ENCODE measurements around the gene MBP. TPM values are rescaled to one million over a fixed set of nuclear protein-coding genes. Genes with fewer than 3 reads are reported as not detected.
A peak's percentile ranks its signal among the peaks of the same experiment; 100 is the strongest.

Gene MBP
- total RNA-seq, 2 experiments from 2014 or later, result 13.5 to 28.9 TPM

GRCh38 chr18:77017355-77017754 is 115.2 kb downstream of the MBP start:
- no peaks in the 10 kb centered on the region for H4K20me1 ChIP-seq (ENCODE audit: insufficient read depth, low read length)
- H3K9me2 ChIP-seq (ENCODE audit: insufficient read depth, low read length), result no peaks in the 10 kb centered on the region
- POLR2A ChIA-PET, result interaction anchor here (0.5 kb wide), 1 partner anchor 675 kb away, joined by 3 read pairs; no protein-coding TSS in a partner anchor
- H3K4me1 ChIP-seq (ENCODE audit: insufficient read depth, low read length, poor library complexity, severe bottlenecking), result no peaks in the 10 kb centered on the region
- no peak overlapping the region for H3K4me2 ChIP-seq (ENCODE audit: low read length)
- H3K36me3 ChIP-seq (ENCODE audit: insufficient read depth, low read length), result no peaks in the 10 kb centered on the region
- H3K9me3 ChIP-seq (ENCODE audit: low read length), result no peaks in the 10 kb centered on the region
- no peak overlapping the region for H2AFZ ChIP-seq (ENCODE audit: low read length)
- H3K79me2 ChIP-seq (ENCODE audit: insufficient read depth, low read depth, low read length), result no peaks in the 10 kb centered on the region
- BruUV-seq (replicated peaks), result no TSS peak
- H3K27ac ChIP-seq (ENCODE audit: low read depth, low read length, poor library complexity, severe bottlenecking), result no peak overlapping the region
- intact Hi-C loops (cut with micrococcal nuclease; ENCODE audit: unreplicated experiment), result no loop called here
- no peak overlapping the region for H3K4me3 ChIP-seq (ENCODE audit: low read depth, low read length, poor library complexity, severe bottlenecking)
- no peak for DNase-seq (ENCODE audit: low spot score)
- TF ChIP-seq CTCF (conservative IDR thresholded peaks at IDR 0.05; ENCODE audit: low read length) (no peak), EZH2phosphoT487 (IDR thresholded peaks at IDR 0.05; ENCODE audit: borderline replicate concordance, low read depth, low read length) (no peak)
- CTCF ChIA-PET (ENCODE audit: unreplicated experiment), result no interaction called here

- H3K79me2 ChIP-seq (ENCODE audit: insufficient read depth, low read depth, low read length), result no peaks in the 10 kb centered on the region
- BruUV-seq (replicated peaks), result no TSS peak
- H3K4me1 ChIP-seq (ENCODE audit: insufficient read depth, low read length, poor library complexity, severe bottlenecking), result no peaks in the 10 kb centered on the region
- TF ChIP-seq EZH2phosphoT487 (IDR thresholded peaks at IDR 0.05; ENCODE audit: borderline replicate concordance, low read depth, low read length) (no peak), CTCF (conservative IDR thresholded peaks at IDR 0.05; ENCODE audit: low read length) (no peak)
- no peaks in the 10 kb centered on the region for H3K36me3 ChIP-seq (ENCODE audit: insufficient read depth, low read length)
- H3K4me2 ChIP-seq (ENCODE audit: low read length), result no peak overlapping the region
- DNase-seq (ENCODE audit: low spot score), result no peak
- no peaks in the 10 kb centered on the region for H3K9me2 ChIP-seq (ENCODE audit: insufficient read depth, low read length)
- ChIA-PET CTCF (ENCODE audit: unreplicated experiment) (no interaction called here), POLR2A (interaction anchor here (0.5 kb wide), 1 partner anchor 675 kb away, joined by 3 read pairs; no protein-coding TSS in a partner anchor)
- H3K9me3 ChIP-seq (ENCODE audit: low read length), result no peaks in the 10 kb centered on the region
- no peak overlapping the region for H2AFZ ChIP-seq (ENCODE audit: low read length)
- no peak overlapping the region for H3K27ac ChIP-seq (ENCODE audit: low read depth, low read length, poor library complexity, severe bottlenecking)
- H3K4me3 ChIP-seq (ENCODE audit: low read depth, low read length, poor library complexity, severe bottlenecking), result no peak overlapping the region
- no peaks in the 10 kb centered on the region for H4K20me1 ChIP-seq (ENCODE audit: insufficient read depth, low read length)
- intact Hi-C loops (cut with micrococcal nuclease; ENCODE audit: unreplicated experiment), result no loop called here
Measured at GRCh38 chr18:77016936-77017335, 115.6 kb downstream of the MBP start.

- BruUV-seq (replicated peaks), result TSS peak; percentile 59
- H3K4me3 ChIP-seq (ENCODE audit: low read depth, low read length, poor library complexity, severe bottlenecking), result no peak overlapping the region
- CTCF ChIA-PET (ENCODE audit: unreplicated experiment), result interaction anchor here (0.7 kb wide), 1 partner anchor 38 kb away, joined by 3 read pairs; no protein-coding TSS in a partner anchor
- no peak overlapping the region for H3K27ac ChIP-seq (ENCODE audit: low read depth, low read length, poor library complexity, severe bottlenecking)
- H4K20me1 ChIP-seq (ENCODE audit: insufficient read depth, low read length), result no peaks in the 10 kb centered on the region
- no peak overlapping the region for H3K4me2 ChIP-seq (ENCODE audit: low read length)
- no peaks in the 10 kb centered on the region for H3K4me1 ChIP-seq (ENCODE audit: insufficient read depth, low read length, poor library complexity, severe bottlenecking)
- intact Hi-C loops (cut with micrococcal nuclease; ENCODE audit: unreplicated experiment), result no loop called here
- no peak overlapping the region for H2AFZ ChIP-seq (ENCODE audit: low read length)
- TF ChIP-seq CTCF (conservative IDR thresholded peaks at IDR 0.05; ENCODE audit: low read length) (no peak), EZH2phosphoT487 (IDR thresholded peaks at IDR 0.05; ENCODE audit: borderline replicate concordance, low read depth, low read length) (no peak)
- POLR2A ChIA-PET, result no interaction called here
- no peaks in the 10 kb centered on the region for H3K9me3 ChIP-seq (ENCODE audit: low read length)
- H3K9me2 ChIP-seq (ENCODE audit: insufficient read depth, low read length), result no peaks in the 10 kb centered on the region
- no peaks in the 10 kb centered on the region for H3K79me2 ChIP-seq (ENCODE audit: insufficient read depth, low read depth, low read length)
- no peaks in the 10 kb centered on the region for H3K36me3 ChIP-seq (ENCODE audit: insufficient read depth, low read length)
- no peak for DNase-seq (ENCODE audit: low spot score)
Measured at GRCh38 chr18:77015771-77016710, 116.5 kb downstream of the MBP start.

Measured in OCI-LY7 (cell line).